T47D (cell line): Measurements from ENCODE around the gene MMP24.
A peak's percentile ranks its signal among the peaks of the same experiment; 100 is the strongest.
"Not testable (repeated sequence)": the region's sequence is repeated elsewhere in the genome, so short reads cannot be mapped to it uniquely, and the experiment has no call there.

Experiments
- DNase-seq, 2 experiments: peaks; one replicate each; pipeline versions ENCODE4 v3.0.0 to v3.0.0-alpha.2; 2011 to 2012; ENCODE audit warnings: low read depth in 1 of 2, low spot score in 1 of 2
- JUND ChIP-seq: IDR thresholded peaks from 2 replicates; pipeline ENCODE4 v1.6.1; 2012; ENCODE audit warnings: low read depth
- in situ Hi-C: cut with HindIII; loops from 2 replicates; pipeline ENCODE4 v1.10.0; 2016; ENCODE audit warnings: low sequenced_read_pairs, low pct_unique_long_range_greater_than_20kb

The MMP24 gene

GRCh38 chr20:35196313-35196712, 30.2 kb upstream of the MMP24 start:
- DNase-seq = no peak
- TF ChIP-seq JUND = no peak
- in situ Hi-C loops = no loop called here

GRCh38 chr20:35199740-35200139, 26.8 kb upstream of the MMP24 start:
- TF ChIP-seq JUND = no peak
- in situ Hi-C loops = no loop called here
- no peak for DNase-seq

DNA sequence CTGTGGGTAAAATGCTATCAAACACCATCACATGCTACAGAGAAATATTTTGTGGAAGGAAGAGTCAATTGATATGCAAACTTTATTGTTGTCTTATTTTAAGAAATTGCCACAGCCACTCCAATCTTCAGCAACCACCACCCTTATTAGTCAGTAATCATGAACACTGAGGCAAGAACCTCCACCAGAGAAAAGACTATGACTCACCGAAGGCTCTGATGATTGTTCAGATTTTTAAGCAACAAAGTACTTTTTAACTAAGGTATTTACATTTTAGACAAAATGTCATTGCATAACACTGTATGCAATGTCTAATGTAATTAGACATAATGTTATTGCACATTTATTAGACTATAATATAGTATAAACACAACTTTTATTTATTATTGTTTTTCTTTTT, 26.2 kb upstream of the MMP24 start:
- in situ Hi-C loops = no loop called here
- no peak for DNase-seq

GRCh38 chr20:35201467-35201866, 25.0 kb upstream of the MMP24 start:
- in situ Hi-C loops, DNase-seq: not testable (repeated sequence)

More for the DNA sequence above, 26.2 kb upstream of the MMP24 start:
- TF ChIP-seq JUND = no peak

- no peak for DNase-seq
- in situ Hi-C loops = no loop called here
- TF ChIP-seq JUND = no peak
These were observed 19.7 kb upstream of the MMP24 start for GRCh38 chr20:35206802-35207201.

DNA sequence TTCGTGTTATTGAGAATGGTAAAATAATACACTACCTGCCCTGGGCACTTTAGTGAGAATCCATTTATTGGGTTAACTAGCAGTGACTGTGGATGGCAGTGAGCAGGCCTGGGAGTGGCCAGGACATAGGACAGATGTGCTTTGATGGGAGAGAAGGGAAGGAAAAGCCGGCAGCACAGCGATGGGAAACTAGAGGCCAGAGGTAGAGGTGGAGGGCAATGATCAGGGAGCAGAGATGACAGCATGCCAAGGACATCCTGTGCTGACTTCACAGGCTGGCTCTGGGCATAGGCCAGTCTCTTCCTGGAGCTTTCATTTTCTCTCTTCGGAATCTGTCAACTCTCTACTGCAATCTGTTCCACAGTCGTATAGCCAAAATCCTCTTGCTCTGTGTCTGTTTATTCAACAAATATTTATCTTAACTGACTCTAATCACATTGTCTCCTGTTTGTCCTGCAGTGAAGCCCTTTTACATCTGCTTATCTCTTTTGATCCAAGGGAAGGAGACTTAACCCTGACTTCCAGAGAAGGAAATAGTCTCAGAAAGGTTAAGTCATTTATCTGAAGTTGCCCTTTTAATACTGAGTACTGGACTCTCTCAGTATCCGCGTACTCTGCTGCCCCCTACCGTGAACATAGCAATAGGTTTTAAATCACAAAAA, 18.4 kb upstream of the MMP24 start:
- in situ Hi-C loops = no loop called here
- DNase-seq = peak in 1 of 2 experiments; percentile 82
- TF ChIP-seq JUND = no peak

- DNase-seq = no peak
- in situ Hi-C loops = no loop called here
- TF ChIP-seq JUND = no peak
These were observed 11.2 kb upstream of the MMP24 start for GRCh38 chr20:35215066-35215956.

GRCh38 chr20:35216541-35216940, 9.9 kb upstream of the MMP24 start:
- DNase-seq = no peak
- in situ Hi-C loops = no loop called here
- no peak for TF ChIP-seq JUND

GRCh38 chr20:35223941-35224340, 2.5 kb upstream of the MMP24 start:
- TF ChIP-seq JUND = no peak
- no peak for DNase-seq
- in situ Hi-C loops = no loop called here

DNA sequence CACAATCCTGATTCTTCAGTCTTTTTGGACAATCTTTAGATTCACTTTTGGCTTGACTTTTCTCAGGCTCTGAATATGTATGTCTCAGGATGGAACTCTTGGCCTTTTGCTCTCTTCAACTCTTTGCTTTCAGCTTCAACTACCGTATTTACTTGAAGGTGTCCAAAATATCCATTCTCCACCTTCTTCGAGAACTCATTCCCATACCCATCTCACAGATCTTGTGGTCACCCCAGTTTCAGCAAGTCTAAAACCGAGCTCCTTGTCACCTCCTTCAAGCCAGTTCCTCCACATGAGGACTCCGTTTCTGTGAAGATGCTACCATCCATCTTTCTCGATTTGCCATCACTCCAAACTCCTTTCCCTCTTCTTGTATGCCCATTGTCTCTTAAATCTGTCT, 2.0 kb upstream of the MMP24 start:
- in situ Hi-C loops = no loop called here
- TF ChIP-seq JUND = no peak
- no peak for DNase-seq

- DNase-seq = no peak
- no peak for TF ChIP-seq JUND
- in situ Hi-C loops = no loop called here
These were observed 968 bp upstream of the MMP24 start for GRCh38 chr20:35225319-35226125.

GRCh38 chr20:35226884-35227681, 593 bp downstream of the MMP24 start:
- in situ Hi-C loops = no loop called here
- TF ChIP-seq JUND = no peak
- peak; percentile 62 to 67 for DNase-seq
